Lung (tissue), 12 donors: ENCODE data around the gene TENT4A. TPM values are rescaled to one million over a fixed set of nuclear protein-coding genes. Genes with fewer than 3 reads are reported as not detected.
A peak's percentile ranks its signal among the peaks of the same experiment; 100 is the strongest.

Source experiments
- ATAC-seq: fragments of 200-7000 bp; cut with Tn5 transposase; one replicate; pipeline ENCODE4 v1.9.1; 2020; ENCODE audit warnings: moderate number of reproducible peaks; ENCODE audit not compliant: insufficient read depth, low FRiP score
- DNase-seq, 3 donors: peaks; one replicate each; pipeline ENCODE4 v3.0.0-alpha.2; 2013 to 2017
- H3K27ac ChIP-seq, 2 donors: one replicate each; pipeline ENCODE4 v1.5.1; 2013; ENCODE audit warnings: mild to moderate bottlenecking in 2 of 2, moderate library complexity in 2 of 2, control low read depth in 1 of 2, inconsistent platforms in 1 of 2, low read depth in 1 of 2, low read length in 1 of 2
- H3K27me3 ChIP-seq, 3 donors: one replicate each; pipeline ENCODE4 v1.5.1; 2013; ENCODE audit warnings: low read length in 2 of 3; ENCODE audit not compliant: control insufficient read depth in 3 of 3, insufficient read depth in 3 of 3
- H3K36me3 ChIP-seq, 4 donors: one replicate each; pipeline ENCODE4 v1.5.1; 2013; ENCODE audit warnings: low read length in 4 of 4, mild to moderate bottlenecking in 1 of 4, moderate library complexity in 1 of 4; ENCODE audit not compliant: control insufficient read depth in 4 of 4, insufficient read depth in 4 of 4
- H3K4me1 ChIP-seq, 5 donors: one replicate each; pipeline ENCODE4 v1.5.1; 2013; ENCODE audit warnings: low read length in 5 of 5, mild to moderate bottlenecking in 2 of 5, moderate library complexity in 1 of 5; ENCODE audit not compliant: control insufficient read depth in 5 of 5, insufficient read depth in 5 of 5
- H3K4me3 ChIP-seq: one replicate; pipeline ENCODE4 v1.5.1; 2013; ENCODE audit warnings: mild to moderate bottlenecking, control low read depth, moderate library complexity
- H3K9ac ChIP-seq, 2 donors: one replicate each; pipeline ENCODE4 v1.5.1; 2013; ENCODE audit warnings: low read length in 2 of 2, control low read depth in 1 of 2; ENCODE audit not compliant: insufficient read depth in 1 of 2
- H3K9me3 ChIP-seq, 4 donors: one replicate each; pipeline ENCODE4 v1.5.1; 2013; ENCODE audit warnings: low read length in 3 of 4, mild to moderate bottlenecking in 1 of 4, moderate library complexity in 1 of 4; ENCODE audit not compliant: control insufficient read depth in 4 of 4, insufficient read depth in 3 of 4
- CTCF ChIP-seq: IDR thresholded peaks from 2 replicates; pipeline ENCODE4 v1.5.1; 2012; ENCODE audit warnings: mild to moderate bottlenecking; ENCODE audit errors: control extremely low read depth, extremely low read depth
- WGBS, 2 donors: extraction: QIAGEN DNeasy Blood & Tissue Kit; methylation state at CpG; one replicate each; pipeline ENCODE4 v1.1.7; 2013; 5-methylcytosine and 5-hydroxymethylcytosine counted together
- polyA plus RNA-seq, 2 donors: library from polyadenylated mRNA; stranded (reverse); fragments of 200-250 nt; gene quantifications; one replicate each; pipeline ENCODE4 v1.2.1, GENCODE V29; 2013
- total RNA-seq, 2 donors: library from RNA; depleted of rRNA in 1 of 2; stranded (reverse); fragments of >200 nt in 1 of 2; gene quantifications; one replicate each; pipeline ENCODE4 v1.2.1, GENCODE V29; 2014 to 2021
- donor health status: control.
- donor health status: control.
- donor health status: Bipolar disorder and iron deficiency.
- donor health status: healthy.
- donor health status: DM: yes; HTN: yes; CAD: no.

TENT4A gene
- total and polyA plus RNA-seq, 4 donors, result 9.4 to 46.9 (median 17.3) TPM

- no peak overlapping the region for H3K9ac ChIP-seq
- WGBS, 2 donors, result 91 to 92% methylated on average over 21 of the region's 21 CpGs
- H3K4me1 ChIP-seq, result peaks cover 8 to 25% (median 17%) of the 10 kb centered on the region in 5 donors
- H3K27me3 ChIP-seq, result no peaks in the 10 kb centered on the region
- H3K27ac ChIP-seq, result peak overlapping the region; percentile 74 to 78
- TF ChIP-seq CTCF, result no peak
- no peaks in the 10 kb centered on the region for H3K9me3 ChIP-seq
- no peak overlapping the region for H3K4me3 ChIP-seq
- H3K36me3 ChIP-seq, result peaks cover 0 to 14% (median 3%) of the 10 kb centered on the region in 4 donors
- ATAC-seq, result no peak
- DNase-seq, result no peak
Observed at GRCh38 chr5:6733411-6734242, 20.4 kb downstream of the TENT4A start.

- Histone ChIP-seq H3K9me3 (no peaks in the 10 kb centered on the region), H3K36me3 (peaks cover 0 to 16% (median 7%) of the 10 kb centered on the region in 4 donors), H3K27ac (no peak overlapping the region), H3K27me3 (no peaks in the 10 kb centered on the region), H3K4me1 (peaks cover 8 to 25% (median 17%) of the 10 kb centered on the region in 5 donors), H3K4me3 (no peak overlapping the region), H3K9ac (no peak overlapping the region)
- no peak for DNase-seq
- no peak for TF ChIP-seq CTCF
- ATAC-seq, result no peak
- 82 to 88% methylated on average over 11 of the region's 11 CpGs for WGBS, 2 donors
Observed at GRCh38 chr5:6734243-6734700, 21.0 kb downstream of the TENT4A start.

GRCh38 chr5:6734781-6735180, 21.5 kb downstream of the TENT4A start:
- no peak overlapping the region for H3K9ac ChIP-seq
- H3K36me3 ChIP-seq, result peaks cover 0 to 20% (median 12%) of the 10 kb centered on the region in 4 donors
- no peak overlapping the region for H3K4me3 ChIP-seq
- no peak for DNase-seq
- TF ChIP-seq CTCF, result no peak
- WGBS, 2 donors, result 93 to 99% methylated on average over 5 of the region's 5 CpGs
- H3K9me3 ChIP-seq, result no peaks in the 10 kb centered on the region
- H3K27me3 ChIP-seq, result no peaks in the 10 kb centered on the region
- ATAC-seq, result no peak
- no peak overlapping the region for H3K27ac ChIP-seq
- peaks cover 8 to 25% (median 17%) of the 10 kb centered on the region in 5 donors for H3K4me1 ChIP-seq
